HG02970 (cell line): Measurements from ENCODE around the gene OTUD7B.

Experiments
- ATAC-seq: cut with Tn5 transposase; IDR thresholded peaks from one replicate; pipeline ENCODE4 v1.9.1; 2021; ENCODE audit warnings: mild to moderate bottlenecking, moderate library complexity, moderate number of reproducible peaks; ENCODE audit not compliant: unreplicated experiment, low FRiP score

Gene OTUD7B

GRCh38 chr1:149925751-149926150, 84.8 kb downstream of the OTUD7B start:
- no peak for ATAC-seq

GRCh38 chr1:149925345-149925744, 85.2 kb downstream of the OTUD7B start:
- no peak for ATAC-seq

DNA sequence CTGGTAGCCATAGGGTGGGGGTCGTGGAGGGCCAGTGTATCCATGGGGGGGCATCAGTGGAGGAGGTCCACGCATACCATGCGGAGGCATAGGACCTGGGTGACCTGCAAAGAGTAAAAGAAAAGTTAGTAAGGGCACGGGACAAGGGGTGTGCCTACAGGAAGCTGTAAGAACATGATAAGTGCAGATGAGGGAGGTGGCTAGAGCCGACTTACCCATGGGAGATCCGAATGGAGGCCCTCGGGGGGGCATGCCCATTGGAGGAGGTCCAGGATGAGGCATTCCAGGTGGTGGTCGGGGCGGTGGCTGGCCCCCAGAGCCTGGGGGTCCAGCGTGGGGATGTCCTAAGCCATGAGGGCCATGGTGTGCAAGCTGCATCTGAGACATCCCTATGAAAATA, 86.9 kb downstream of the OTUD7B start:
- no peak for ATAC-seq

- ATAC-seq: no peak
Measured at GRCh38 chr1:149917571-149918144, 92.9 kb downstream of the OTUD7B start, which contains the start of gene SV2A. TSS of gene SV2A (minus strand) at chr1:149917844. CDS start at chr1:149913840, 4,004 bp downstream.

DNA sequence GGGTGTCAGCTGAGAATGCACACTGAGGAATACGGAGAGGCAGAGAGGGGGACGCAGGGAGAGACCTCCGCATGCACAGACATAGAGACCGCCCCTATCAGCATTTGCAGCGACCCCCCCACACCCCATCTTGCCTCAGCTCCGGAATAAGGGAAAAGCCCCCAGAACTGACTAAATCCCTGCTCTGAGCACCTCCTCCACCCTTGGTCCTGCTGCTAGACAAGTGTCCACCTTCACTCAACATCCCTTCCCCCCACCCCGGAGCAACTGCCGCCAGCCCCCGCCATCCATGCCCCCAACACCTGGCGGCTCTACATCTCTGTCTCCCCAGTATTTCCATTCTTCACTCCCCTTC, 93.7 kb downstream of the OTUD7B start:
- ATAC-seq: no peak

DNA sequence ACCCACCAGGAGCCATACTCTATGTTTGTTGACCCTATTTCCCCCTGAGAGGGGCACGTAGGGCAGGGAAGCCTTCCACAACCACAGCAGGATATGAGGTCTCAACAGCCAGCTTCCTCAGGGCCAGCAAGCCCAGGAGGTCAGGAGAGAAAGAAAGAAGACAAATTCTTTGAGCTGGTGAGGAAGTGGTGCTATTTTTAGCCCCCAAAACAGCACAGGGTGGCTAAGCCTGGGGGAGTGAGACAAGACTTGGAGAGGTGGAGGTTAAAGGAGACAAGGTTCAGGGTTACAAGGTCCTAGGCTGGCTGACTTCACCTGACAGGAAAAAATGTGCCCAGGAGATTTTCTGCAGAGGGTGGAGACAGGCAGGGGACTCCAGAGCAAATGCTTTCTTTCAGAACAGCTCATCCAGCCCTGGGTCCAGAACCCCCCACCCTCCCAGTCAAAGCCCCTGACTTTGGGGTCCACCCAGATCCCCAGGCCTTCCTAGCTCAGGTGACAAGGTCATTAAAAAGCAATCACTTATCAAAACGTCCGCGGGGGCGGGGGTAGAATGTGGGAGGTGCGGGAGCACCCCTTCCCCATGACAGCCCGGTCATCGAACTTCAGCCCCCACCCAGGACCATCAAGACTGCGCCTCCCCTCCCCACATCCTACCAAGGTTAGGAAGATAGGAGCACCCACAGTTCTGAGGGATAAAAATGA, 94.2 kb downstream of the OTUD7B start:
- ATAC-seq: no peak

DNA sequence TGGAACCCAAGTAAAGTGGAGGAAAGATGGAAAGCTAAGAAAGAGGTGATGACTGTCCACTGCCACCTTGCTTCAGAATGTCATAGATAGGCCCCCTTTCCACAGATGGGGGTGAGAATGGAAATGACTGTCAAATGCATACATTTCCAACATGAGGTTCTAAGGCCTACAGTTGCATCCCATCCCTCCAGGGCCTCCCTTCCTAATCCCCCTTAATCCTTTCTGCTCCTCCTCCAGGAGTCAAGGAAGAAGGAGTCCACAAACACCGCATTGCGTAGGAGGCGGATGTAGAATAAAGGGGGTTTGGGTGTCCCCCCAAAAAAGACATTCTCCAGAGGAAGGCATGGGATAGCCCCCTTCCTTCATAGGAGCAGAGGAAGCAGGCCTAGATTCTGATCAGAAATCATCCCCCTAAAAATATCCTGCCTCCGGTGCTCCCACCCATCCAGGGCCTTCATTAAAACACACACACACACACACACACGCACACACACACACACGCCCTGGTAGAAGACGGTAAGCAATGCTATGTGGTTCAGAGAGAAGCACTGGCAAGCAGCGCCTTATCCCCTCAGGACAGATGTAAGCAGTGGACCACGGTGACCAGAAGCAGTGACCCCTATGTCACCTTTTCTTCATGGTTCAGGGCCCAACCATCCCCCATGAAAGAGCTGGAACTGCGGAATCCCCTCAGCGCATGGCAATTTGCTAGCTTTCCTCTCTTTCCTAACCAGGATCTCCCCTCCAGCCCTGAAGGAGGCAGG, 94.9 kb downstream of the OTUD7B start:
- no peak for ATAC-seq

DNA sequence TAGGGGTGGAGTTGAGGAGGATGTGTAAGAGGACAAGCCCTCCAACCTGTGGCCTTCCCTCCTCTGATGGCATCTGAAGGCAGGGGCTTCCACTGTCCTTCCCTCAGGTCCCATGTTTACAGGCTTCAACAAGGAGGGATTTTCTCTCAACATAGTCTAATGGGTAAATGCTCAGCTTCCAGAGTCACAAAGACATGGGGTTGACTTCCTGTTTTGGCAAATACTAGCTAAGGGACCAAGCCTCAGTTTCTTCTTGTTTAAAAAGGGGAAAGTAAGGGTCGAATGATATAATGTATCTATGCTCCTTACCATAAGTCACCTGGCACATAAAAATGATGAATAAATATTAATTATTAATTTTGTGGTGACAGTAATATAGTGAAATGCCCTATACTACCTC, 96.0 kb downstream of the OTUD7B start:
- ATAC-seq: no peak

DNA sequence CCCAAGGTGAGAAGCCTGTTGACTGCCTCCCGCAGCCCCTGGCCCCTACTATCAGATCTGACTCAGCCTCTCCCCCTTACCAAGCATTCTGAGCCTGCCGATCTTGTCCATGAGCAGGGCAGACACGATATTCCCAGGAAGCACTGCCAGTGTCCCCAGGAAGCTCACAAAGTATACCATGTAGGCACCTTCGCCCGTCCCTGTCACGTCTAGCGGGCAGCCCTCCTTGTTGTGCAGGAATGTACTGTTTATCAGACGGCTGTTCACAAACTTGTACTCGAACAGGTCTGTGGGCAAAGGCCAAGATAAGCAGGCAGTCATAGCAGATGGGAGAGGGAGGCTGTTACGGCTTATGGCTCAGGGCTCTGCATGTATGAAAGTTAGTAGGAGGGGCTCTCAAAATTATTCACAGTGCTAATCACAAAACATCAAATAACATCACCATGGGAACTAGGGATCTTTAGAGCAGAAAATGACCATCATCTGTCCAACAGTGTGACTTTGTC, 103.9 kb downstream of the OTUD7B start:
- ATAC-seq: no peak

- no peak for ATAC-seq
Measured at GRCh38 chr1:149903836-149904491, 106.6 kb downstream of the OTUD7B start.

GRCh38 chr1:149899460-149900284, 110.9 kb downstream of the OTUD7B start, which contains the start of gene BOLA1:
TSS of gene BOLA1 (plus strand) at chr1:149899568. CDS start at chr1:149900060, 492 bp downstream.
- ATAC-seq: peak; percentile 81

- ATAC-seq: no peak
Measured at GRCh38 chr1:149896575-149896974, 114.0 kb downstream of the OTUD7B start.

GRCh38 chr1:149888999-149889289, 121.6 kb downstream of the OTUD7B start:
- no peak for ATAC-seq

GRCh38 chr1:149888247-149888998, 122.1 kb downstream of the OTUD7B start:
- ATAC-seq: no peak
